OCI-LY3 (cell line): Measurements from ENCODE around the gene OTOA.

Experiments
- H2AFZ ChIP-seq: fragments of 200-600, 300-600 bp; shearing (Covaris generic); 2 replicates; pipeline ENCODE4 v1.6.0; 2014; ENCODE audit warnings: antibody characterized with exemption, low read depth, low read length
- H3K27ac ChIP-seq: fragments of 200-600, 300-600 bp; sonication (generic); 2 replicates; pipeline ENCODE4 v1.5.1; 2014; ENCODE audit warnings: mild to moderate bottlenecking, low read length, moderate library complexity, mixed read lengths
- H3K27me3 ChIP-seq: fragments of 200-600, 300-600 bp; sonication (generic); 2 replicates; pipeline ENCODE4 v1.6.1; 2014; ENCODE audit warnings: low read depth, low read length, mixed read lengths
- H3K36me3 ChIP-seq: fragments of 200-600, 300-600 bp; sonication (generic); replicated peaks from 2 replicates; pipeline ENCODE3; 2014; ENCODE audit warnings: low read depth, low read length, mixed read lengths
- H3K4me1 ChIP-seq: fragments of 300-600, 200-600 bp; sonication (generic); 2 replicates; pipeline ENCODE4 v1.6.1; 2014; ENCODE audit warnings: low read length, mixed read lengths
- H3K4me2 ChIP-seq: fragments of 200-600, 300-600 bp; sonication (generic); 2 replicates; pipeline ENCODE4 v1.6.1; 2014; ENCODE audit warnings: low read length, mixed read lengths
- H3K4me3 ChIP-seq: fragments of 300-600, 200-600 bp; sonication (generic); 2 replicates; pipeline ENCODE4 v1.5.1; 2014; ENCODE audit warnings: antibody characterized with exemption, mild to moderate bottlenecking, low read length, moderate library complexity
- H3K79me2 ChIP-seq: fragments of 300-600, 200-600 bp; shearing (Covaris generic); 2 replicates; pipeline ENCODE4 v1.6.1; 2014; ENCODE audit warnings: mild to moderate bottlenecking, low read length, mixed read lengths
- H3K9ac ChIP-seq: fragments of 300-600, 200-600 bp; shearing (Covaris generic); 2 replicates; pipeline ENCODE4 v1.6.0; 2014; ENCODE audit warnings: mild to moderate bottlenecking, low read length, moderate library complexity
- H3K9me3 ChIP-seq: fragments of 200-600, 300-600 bp; shearing (Covaris generic); 2 replicates; pipeline ENCODE4 v1.6.1; 2014; ENCODE audit warnings: low read length, mixed read lengths; ENCODE audit not compliant: insufficient read depth
- H4K20me1 ChIP-seq: fragments of 200-600, 300-600 bp; sonication (generic); 2 replicates; pipeline ENCODE4 v1.6.1; 2016; ENCODE audit warnings: low read length, mixed read lengths; ENCODE audit not compliant: insufficient read depth
- CTCF ChIP-seq: fragments of 200-600, 300-600 bp; sonication (generic); IDR thresholded peaks from 2 replicates; pipeline ENCODE4 v1.5.1; 2014; ENCODE audit warnings: antibody characterized with exemption, low read length, low read depth
- EZH2phosphoT487 ChIP-seq: fragments of 200-600 bp; shearing (Covaris generic); IDR thresholded peaks from 2 replicates; pipeline ENCODE4 v1.6.1; 2018; ENCODE audit warnings: antibody characterized with exemption, mixed run types, low read depth

Gene OTOA

DNA sequence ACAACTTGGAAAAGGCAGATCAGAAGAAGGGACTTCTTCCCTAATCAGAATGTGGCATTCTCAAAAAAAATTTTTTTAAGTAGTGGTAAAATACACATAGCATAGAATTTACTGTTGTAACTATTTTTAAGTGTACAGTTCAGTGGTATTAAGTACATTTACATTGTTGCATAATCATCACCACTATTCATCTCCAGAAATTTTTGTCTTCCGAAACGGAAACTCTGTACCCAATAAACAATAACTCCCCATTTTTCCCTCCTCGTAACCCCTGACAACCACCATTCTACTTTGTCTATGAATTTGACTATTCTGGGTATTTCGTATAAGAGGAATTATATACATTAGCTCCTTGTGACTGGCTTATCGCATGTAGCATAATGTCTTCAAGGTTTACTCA, 45.5 kb upstream of the OTOA start:
- no peak overlapping the region for H3K9ac ChIP-seq
- no peak overlapping the region for H3K4me2 ChIP-seq
- H3K4me1 ChIP-seq: peaks cover 5% of the 10 kb centered on the region
- H3K27ac ChIP-seq: no peak overlapping the region
- H3K9me3 ChIP-seq: no peaks in the 10 kb centered on the region
- no peak overlapping the region for H3K4me3 ChIP-seq
- peaks cover 5% of the 10 kb centered on the region; the same call in 1 of the 2 replicates for H4K20me1 ChIP-seq
- H3K27me3 ChIP-seq: no peaks in the 10 kb centered on the region
- TF ChIP-seq CTCF (no peak), EZH2phosphoT487 (no peak)
- H3K36me3 ChIP-seq: peaks cover 12% of the 10 kb centered on the region
- H2AFZ ChIP-seq: no peak overlapping the region
- peaks cover 17% of the 10 kb centered on the region for H3K79me2 ChIP-seq

DNA sequence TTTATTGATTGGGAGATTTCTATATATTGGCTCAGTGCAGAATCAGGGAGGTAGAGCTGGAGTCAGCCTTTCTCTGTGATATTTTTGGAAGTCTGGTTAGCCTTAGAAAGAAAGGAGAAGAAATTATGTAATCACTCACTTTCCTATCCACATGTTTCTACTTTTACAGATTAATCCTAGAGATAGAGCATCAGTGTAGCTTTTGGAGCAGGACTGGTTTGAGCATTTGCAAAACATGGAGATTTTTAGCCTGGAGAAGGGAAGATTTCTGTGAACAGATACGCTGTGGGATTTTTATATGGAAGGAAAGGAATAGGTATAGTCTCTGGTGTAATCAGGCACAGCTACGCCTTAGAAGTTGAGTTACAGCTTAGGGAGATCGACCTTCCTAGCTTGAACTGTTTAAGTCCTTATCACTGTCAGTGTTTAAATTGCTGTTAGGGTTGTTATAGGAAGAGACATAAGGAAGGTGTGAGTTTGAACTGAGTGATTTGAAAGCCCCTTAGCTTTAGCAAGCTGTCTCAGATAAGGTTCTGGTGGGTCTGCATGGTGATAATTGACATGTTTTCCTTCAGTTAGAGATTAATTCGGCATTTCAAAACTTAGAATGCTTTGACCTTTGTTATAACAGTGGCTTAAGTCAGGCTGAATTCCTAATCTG, 43.9 kb upstream of the OTOA start:
- Histone ChIP-seq H3K4me1 (peaks cover 5% of the 10 kb centered on the region), H3K4me3 (no peak overlapping the region), H2AFZ (no peak overlapping the region), H3K79me2 (peaks cover 7% of the 10 kb centered on the region), H3K9ac (no peak overlapping the region), H3K36me3 (peaks cover 10% of the 10 kb centered on the region), H3K4me2 (no peak overlapping the region), H3K9me3 (no peaks in the 10 kb centered on the region), H4K20me1 (peaks cover 5% of the 10 kb centered on the region; the same call in 1 of the 2 replicates), H3K27me3 (no peaks in the 10 kb centered on the region), H3K27ac (no peak overlapping the region)
- TF ChIP-seq EZH2phosphoT487 (no peak), CTCF (no peak)

- TF ChIP-seq EZH2phosphoT487: no peak
- no peak for TF ChIP-seq CTCF
- Histone ChIP-seq H4K20me1 (peaks cover 3% of the 10 kb centered on the region; the same call in 1 of the 2 replicates), H3K36me3 (peaks cover 14% of the 10 kb centered on the region)
Measured at GRCh38 chr16:21620592-21620991, 43.2 kb upstream of the OTOA start.

DNA sequence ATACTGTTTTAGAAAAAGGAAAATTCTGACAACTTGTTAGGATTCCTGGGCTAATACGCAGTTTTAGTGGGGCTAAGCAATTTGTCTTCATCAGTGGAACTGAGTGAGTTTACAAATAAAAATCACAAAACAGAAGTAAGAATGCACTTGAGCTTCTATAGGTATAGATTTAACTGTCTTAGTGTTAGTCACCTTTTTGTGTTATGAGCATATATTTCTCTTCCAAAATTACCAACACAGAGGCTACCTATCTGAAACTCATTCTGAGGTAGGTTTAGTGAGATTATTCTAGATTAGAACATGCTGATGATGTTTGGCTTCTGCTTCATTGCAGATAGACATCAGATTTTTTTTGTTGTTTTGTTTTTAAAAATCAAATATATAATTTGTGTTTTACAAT, 41.2 kb upstream of the OTOA start:
- no peak overlapping the region for H2AFZ ChIP-seq
- TF ChIP-seq EZH2phosphoT487: no peak
- no peak for TF ChIP-seq CTCF
- H3K79me2 ChIP-seq: no peaks in the 10 kb centered on the region

More at GRCh38 chr16:21620592-21620991, 43.2 kb upstream of the OTOA start:
- H3K4me3 ChIP-seq: no peak overlapping the region
- no peaks in the 10 kb centered on the region for H3K27me3 ChIP-seq
- no peak overlapping the region for H3K27ac ChIP-seq
- H3K9ac ChIP-seq: no peak overlapping the region
- H3K79me2 ChIP-seq: peaks cover 3% of the 10 kb centered on the region
- H3K4me1 ChIP-seq: peaks cover 5% of the 10 kb centered on the region
- no peak overlapping the region for H2AFZ ChIP-seq
- no peak overlapping the region for H3K4me2 ChIP-seq
- no peaks in the 10 kb centered on the region for H3K9me3 ChIP-seq

More for the DNA sequence above, 41.2 kb upstream of the OTOA start:
- Histone ChIP-seq H4K20me1 (no peaks in the 10 kb centered on the region), H3K9me3 (no peaks in the 10 kb centered on the region), H3K4me3 (no peak overlapping the region), H3K27ac (no peak overlapping the region), H3K27me3 (no peaks in the 10 kb centered on the region), H3K4me2 (no peak overlapping the region), H3K9ac (no peak overlapping the region), H3K36me3 (peaks cover 25% of the 10 kb centered on the region), H3K4me1 (peaks cover 4% of the 10 kb centered on the region)
